ENCODE results near the gene PLEKHG3.

Gene PLEKHG3

DNA sequence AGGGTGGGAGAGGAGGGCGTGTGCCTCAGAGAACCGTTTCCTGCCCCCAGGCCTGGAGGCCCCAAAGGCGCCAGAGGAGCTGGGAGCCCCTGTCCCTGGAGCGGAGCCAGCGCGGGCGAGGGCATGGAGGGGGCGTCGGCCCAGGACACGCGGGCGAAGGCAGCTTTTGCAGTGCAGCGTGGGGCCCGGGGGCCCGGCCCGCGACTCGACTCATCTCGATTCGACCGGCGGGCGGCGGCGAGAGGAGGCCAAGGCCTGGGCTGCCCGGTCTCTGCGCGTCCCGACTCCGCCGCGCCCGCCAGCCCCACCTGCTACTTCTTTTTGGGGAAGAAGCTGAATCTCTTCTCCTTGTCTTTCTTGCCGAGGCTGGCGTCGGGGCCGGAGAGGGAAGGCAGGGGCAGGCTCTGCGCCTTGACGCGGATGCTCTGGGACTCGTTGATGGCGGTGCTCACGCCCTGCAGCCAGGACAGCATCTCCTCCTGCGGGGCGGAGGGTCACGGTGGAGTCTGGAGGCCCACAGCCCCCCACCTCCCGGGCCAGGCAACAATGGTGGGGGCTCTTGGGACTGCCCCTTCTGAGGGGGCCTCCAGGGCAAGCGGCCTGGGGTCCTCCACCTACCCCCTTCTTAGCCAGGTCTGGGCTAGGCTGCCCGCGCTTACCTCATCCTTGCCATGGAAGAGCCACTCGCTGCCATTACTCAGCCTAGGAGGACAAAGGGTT is 44.9 kb downstream of the PLEKHG3 start:
- DNase-seq, result no peak

DNA sequence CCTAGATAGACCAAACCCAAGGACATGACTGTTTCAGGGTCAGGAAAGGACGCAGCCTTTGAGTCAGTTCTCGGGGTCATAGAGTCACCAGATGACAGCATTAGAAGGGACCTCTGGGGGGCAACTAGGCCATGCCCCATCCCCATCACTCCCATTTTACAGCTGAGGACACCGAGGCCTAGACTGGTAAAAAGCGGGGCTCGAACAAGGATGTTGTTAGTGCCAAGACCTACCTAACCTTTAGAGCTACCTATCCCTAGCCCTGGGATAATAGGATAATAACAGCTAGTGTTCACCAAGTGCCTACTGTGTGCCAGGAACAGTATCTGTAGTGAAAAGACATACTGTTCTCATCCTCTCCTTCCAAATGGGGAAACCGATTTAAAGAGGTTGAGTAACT is 48.7 kb downstream of the PLEKHG3 start:
- DNase-seq, result no peak

DNA sequence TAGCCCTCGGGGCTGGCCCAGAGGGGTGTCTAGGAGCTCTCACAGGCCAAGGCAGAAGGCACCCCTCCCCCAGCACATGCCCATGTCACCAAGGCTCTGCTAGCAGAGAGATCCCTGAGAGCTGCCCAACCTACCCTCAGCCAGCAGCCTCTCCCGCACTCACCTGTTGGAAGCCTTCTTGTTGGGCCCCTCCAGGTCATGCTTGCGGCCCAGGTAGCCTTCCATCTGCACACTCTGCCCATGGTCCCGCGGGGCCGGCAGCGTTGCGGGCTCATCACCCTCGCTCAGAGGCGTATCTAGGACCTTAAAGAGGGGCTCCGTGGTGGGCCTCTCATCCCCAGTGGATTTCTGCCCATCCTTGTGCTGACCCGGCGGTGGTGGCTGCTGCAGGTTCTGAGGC is 49.1 kb downstream of the PLEKHG3 start:
- no peak for DNase-seq

DNA sequence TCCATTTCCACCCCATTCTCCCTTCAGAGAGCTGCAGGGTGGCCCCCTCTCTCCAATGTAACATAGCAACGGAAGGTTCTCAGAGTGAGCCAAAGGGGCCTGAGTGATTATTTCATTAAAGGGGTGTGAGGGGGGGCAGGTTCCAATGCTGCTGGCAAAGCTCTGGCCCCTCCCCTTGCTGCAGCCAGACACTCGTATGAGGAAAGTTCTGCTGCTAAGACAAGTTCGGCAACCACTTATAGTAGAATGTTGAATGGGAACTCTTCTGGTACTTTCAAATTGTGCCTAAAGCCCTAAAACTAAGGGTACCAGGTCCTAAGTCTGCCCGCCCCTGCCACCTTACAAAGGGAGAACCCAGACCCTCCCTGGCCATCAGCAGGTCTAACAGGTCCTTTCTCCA is 49.8 kb downstream of the PLEKHG3 start:
- no peak for DNase-seq

DNA sequence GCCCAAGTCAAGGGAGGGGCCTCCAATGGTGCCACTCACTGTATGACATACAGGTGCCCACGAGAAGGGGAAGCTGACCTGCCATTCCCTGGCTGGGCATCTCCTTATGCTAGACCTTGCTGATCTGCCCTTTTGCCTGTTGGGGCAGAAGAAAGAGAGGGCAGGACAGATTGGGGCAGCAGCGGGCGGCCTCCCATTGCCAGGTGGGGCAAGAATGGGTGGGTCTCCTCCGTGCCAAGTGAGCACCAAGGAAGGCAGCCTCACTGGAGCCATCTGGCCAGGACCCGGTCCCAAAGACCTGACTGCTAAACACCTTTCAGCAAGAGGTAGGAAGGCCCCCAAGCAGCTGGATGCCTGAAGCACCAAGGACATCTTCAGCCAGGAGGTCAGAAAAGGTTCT is 50.5 kb downstream of the PLEKHG3 start:
- DNase-seq, result no peak

DNA sequence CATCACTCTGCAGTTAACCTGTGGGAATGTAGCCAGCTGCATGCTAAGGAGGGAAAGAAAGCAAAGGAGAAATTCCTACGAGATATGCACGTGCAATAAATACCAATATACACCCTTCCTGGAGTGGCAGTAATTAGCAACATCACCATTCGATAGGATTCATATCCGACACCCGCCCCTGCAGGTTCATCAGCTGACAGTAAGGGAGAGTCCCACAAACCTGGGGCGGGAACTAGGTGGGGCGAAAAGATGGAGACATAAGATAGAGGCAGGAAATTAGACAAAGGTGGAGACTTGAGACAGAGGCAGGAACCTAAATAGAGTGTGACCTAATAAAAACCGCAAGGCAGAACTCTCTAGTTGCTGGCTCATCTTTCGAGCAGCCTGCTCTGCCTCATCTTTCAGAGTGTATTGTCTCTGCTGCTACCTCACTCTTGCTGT is 51.6 kb downstream of the PLEKHG3 start:
- DNase-seq, result no peak

DNA sequence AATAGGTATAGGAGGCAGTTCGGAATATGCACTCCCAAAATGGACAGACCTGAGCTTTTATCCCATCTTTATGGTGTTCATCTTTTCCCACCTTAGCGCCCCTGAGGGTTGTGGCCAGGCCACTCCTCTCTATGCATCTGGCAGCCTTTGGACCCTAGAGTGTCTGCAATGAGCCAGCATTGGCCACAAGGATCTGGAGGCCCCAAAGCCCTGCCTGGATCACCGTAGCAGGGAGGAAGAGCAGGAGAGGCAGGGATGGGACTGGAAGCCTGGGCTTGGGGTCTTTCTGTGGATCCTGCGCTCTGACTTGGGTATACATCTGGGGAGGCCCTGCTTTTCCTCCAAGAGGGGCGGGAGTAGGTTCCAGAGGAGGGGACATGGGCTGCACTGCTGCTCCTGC is 52.5 kb downstream of the PLEKHG3 start:
- no peak for DNase-seq

DNA sequence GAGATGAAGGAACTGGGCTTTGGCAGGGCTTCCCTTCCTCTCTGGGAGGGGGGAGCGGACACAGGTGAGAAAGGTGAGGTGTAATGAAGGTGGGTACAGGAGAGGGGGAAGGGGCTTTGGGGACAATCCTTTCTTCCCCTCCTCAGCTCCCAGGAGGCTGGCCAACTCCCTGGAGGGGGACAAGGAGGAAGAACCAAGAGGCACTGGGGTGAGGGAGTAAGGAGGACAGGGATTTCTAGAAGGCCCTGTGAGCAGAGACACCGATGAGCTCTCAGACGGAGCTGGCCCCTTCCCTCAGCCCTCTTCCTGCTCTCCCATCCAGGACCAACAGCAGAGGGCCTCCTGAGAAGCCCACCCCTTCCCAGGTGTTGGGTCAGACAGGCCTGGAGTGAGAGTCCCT is 53.4 kb downstream of the PLEKHG3 start:
- DNase-seq, result no peak

DNA sequence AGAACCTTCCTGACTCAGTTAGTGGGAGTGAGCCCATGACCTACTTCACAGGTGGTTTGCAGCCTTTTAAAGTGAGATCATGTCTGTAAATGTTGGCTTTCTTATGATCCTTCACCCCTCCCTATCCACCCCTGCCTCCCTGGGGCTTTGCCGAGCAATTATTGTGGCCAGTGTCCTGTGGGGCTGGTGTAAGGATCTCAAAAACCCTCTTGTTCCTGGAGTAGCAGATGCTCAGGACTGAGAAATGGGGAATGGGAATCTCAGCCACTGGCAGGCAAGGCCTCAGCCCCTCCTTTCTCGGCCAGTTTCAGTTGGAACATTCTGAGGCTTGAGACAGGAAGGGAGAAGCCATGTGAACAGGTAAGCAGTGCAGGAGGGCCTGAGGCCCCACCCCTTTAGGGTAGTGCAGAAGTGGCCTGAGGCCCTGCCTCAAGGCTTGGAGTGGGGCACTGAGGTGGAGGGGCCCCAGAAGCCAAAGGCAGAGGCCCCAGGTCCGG is 53.8 kb downstream of the PLEKHG3 start:
- no peak for DNase-seq

DNA sequence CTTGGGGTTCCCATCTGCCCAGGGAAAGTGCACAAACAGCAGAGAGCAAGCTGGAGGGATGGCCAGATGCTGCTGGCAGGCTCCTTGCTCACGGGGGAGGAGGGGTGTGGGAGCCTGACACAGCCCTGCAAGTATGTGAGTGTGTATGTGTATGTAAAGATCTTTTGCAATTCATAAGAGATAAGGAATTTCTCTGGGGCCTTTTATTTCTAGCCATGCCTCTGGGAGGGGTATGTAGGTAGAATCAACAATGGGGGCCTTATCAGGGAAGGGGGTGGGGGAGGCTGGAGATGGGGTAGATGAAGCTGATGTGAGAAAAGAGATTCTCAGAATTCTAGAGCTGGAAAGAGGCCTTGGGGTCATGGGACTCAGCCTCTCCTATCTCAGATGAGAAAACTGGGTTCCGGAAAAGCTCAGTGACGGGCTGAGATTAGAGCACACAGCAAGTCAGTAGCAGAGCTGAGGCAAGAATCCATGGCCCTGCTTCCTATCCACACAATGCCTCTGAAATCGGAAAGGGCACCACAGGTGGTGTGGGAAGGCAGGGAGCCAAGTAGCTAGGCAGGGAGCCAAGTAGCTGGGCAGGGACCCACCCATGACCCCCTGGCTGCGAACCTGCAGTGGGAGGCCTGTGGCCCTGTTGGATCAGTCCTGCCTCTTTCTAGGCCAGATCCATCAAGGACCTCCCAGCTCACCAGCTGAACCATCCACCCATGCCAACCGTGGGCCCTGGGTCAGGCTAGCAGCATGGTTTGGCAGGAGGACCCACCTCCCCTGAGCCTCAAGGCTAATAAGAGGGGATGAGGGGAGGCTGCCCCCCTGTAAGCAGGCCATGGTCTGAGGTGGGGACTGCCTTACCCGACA is 54.7 kb downstream of the PLEKHG3 start:
- no peak for DNase-seq

DNA sequence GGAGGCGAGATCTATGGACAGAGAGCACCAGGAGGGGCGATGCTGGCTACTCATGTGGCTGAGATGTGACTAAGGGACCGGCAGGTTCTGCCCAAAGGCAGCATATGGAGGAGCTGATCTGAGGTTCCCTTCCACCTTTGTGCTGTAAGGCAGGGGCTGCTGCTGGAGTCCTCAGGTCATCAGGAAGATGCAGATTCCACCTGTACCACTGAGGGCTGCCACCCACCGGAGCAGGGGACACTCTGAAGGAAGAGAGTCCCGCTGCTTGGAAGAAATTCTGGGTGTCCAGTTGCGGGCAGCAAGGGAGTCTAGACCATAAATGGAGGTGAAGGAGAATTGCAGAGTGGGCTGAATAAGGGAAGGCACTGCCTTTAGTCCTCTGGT is 55.3 kb downstream of the PLEKHG3 start:
- DNase-seq, result no peak

DNA sequence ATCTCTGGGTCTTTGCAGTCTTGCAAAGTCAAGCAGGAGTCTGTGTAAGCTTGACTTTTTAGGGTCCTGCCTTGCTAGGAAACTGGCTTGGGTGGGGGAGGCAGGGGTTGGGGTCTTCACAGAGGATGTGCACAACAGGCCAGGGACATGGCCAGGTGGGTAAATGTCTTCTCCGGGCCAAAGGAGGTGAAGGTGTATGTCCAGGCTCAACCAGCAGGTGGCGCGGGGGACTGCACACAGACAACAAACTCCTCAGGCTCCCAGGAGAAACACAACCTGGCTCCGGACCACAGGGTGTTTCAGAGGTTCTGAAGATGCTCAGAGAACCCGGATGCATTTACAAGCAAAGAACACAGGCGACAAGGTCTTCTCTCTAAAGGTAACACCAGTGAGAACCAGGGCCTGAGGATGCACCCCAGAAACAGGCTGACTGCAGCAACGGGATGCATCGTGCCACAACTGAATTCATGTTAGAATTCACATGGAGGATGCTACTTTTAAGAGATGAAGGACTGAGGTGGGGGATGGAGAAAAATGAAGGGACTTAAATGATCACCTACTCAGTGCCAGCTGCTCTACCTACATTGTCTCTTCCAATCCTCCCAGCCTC is 56.0 kb downstream of the PLEKHG3 start:
- peak in 1 of 2 experiments; percentile 60 for DNase-seq

DNA sequence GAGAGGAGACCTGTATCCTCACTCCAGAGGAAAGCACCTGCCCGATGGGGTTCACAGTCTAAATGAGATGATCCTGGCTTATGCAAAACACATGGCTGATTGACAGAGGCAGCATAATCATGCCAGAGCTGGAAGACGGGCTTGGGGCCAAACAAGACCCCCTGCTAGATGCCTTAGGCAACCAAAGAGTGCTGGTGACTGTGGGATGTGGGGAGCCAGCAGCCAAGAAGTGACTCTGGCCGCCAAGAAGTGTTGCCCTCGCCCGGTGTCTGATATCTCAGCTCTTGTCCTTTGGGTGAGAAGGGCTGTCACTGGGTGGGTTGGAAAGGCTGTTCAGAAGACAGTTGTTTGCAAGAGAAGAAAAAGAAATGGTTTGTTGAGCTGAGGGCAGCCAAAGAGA is 56.7 kb downstream of the PLEKHG3 start:
- peak; percentile 21 to 29 for DNase-seq

DNA sequence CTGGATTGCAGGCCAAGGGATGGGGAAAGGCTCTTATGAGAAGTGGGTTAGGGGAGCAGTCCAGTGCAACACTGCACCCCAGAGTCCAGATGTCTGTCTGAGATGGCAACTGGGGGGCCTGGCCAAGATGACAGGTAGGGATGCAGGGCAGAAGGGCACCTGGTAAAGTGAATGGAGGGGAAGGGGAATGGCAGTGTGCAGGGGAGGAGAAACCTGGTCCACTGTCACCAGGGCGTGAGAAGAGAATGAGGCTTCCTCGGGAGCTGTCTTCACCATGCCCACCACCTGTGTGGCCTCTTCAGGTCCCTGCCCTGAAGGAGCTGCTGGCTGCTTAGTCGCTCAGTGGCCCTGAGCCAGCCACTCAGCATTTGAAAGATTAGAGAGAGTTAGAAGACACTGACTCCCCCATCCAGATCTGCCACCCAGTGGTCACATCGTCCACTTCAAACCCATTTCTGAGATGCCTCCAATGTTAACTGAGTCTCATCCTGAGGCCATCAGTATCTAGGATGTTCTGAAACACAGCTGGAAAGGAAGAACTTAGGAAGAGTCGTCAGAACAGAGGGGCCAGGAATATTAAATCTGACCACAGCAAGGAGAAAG is 57.3 kb downstream of the PLEKHG3 start:
- DNase-seq, result no peak

DNA sequence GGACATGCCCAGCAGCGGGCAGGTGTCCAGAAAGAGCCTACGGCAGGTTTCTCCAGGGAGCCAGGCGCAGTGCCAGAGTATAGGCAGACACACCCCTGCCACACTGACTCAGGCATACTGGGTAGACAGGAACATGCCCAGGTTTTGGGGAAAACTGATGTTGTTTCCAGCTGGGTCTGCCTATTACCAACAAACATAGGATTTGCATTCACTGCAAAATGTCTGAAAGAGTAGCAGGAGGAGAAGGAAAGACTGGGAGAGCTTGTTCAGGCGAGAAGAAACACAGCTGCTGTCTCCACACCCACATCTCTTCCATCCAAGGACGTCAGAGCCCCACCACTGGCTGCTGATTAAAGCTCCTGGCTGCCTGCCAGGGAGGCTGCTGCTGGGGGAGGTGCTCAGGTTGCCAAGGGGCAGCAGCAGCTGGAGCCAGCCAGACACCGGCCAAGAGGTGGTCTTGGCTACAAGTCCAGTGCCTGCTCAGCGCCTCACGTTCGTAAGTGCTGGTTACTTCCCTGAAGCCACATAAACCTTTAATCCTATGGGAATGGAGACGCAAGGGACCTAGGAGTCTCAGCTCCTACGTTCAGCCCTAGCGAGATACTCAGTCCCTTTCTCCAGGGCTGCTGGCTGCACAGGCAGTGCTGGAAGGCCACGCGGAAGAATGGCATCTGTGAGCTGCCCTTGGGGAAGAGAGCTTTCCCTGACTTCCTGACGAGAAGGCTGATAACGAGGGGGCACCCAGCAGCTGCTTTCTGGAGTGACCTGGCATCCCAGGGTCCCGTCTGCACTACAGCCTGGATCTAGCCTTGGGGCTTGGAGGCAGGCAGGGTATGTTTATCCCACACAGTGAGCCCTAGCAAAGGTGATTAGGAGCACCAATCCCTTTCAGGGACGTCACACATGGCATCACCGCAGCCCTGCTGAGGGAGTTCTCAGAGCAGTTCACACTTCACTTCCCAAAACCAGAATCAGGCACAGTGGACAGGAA is 58.1 kb downstream of the PLEKHG3 start:
- DNase-seq, result peak; percentile 45 to 80

DNA sequence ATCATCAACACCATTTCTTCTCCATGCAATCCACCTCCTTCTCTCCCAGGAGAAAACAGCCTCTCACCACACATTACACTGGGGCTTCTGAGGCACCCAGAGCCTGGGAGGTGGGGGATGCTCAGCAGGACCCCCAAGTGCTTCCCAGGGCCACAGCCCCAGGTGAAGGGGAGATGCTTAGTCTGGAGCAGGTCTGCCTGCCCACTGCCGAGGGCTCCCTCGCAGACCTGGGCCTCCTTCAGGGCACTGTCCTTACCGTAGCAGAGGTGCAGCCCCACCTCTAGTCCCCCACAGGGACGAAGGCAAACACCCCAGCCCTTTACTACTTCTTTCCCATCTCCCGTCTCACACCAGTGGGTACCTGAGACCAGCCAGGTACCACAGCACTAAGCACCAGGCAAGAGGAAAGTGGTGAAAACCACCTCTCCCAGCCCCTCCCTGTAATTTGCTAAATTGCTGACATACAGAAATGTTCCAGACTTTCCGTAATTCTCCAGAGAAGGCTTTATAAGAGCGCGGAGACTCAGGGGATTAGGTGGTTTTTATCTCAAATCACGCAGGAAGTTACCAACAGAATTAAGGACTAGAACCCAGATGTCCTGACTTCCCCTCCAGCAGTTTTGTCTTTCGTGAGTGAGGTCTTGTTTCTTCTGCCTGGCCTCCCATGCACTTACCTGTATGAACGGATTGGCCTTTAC is 59.0 kb downstream of the PLEKHG3 start:
- no peak for DNase-seq

DNA sequence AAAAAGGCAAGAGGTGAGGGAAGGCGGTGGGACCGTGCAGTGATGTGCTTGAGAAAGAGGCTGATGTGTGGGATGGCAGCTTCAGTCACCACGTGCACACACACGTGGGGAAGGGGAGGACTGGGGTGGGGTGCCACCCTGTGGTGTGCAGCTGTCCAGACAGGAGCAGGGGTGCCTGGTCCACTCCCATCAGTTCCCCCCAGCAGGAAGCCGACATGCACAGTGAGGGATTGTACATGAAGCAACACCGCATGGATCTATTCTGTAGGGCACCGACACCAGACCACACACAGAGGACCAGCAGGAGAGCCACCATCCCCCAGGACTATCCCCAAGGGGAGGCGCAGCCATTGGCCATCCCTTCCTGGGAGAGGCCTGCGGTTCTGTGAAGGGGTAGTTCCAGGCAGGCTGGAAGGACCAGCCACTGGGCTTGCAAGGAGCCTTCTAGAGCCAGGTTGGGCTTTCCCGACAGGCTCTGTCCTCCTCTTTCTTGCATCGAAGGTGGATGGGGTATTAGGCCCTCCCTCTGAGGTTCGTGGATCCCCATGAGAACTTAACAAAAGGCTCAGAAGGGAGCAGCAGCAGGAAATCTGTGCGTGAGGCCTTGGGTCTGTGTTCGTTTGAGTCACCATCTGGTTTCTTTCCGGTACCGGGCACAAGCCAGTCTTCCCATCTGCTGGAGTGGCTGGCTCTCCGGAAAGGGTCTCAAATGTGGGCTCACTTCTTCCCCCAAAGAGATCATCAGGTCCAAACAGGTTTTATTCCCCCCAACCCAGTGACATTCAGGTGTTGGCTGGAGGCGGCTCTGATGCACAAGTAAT is 59.8 kb downstream of the PLEKHG3 start:
- DNase-seq, result peak in 1 of 2 experiments; percentile 17

DNA sequence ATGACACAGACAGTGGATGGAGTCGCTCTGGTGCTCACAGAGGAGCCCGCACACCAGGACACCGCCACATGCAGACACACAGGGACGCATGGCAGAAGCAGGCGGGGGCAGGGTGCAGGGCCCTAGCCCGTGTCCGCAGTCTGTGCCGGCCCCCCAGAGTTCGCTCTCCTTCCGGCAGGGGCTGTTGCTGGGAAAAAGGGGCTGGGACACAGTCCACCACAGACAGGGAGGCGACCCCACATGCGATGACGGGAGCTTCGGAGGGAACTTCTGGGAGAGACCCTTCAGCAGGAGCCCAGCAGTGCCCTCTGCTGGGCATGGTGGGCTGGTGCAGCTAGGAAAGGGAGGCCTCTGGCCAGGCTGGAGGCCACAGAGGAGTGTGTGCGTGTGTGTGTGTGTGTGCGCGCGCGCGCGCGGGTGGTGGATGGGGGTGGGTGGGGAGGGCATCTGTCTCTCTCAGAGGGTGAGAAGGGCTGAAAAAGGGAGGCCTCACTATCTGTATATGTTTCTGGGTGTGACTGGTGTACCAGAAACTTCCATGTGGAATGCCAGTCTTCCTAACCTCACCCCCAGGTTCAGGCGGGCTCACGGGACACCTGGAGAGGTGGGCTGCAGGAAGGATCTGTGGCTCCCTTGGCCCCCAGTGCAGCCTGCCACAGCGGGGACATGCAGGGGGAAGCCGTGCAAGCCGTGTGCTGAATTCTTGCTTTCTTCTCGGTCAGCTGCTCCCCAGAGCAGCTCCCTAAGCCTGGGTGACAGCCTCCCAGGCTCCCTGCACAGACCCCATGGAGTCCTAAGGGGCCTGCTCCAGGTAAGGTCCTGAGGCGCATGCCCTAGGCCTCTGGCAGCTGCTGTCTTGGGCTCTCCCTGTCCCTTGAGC is 60.7 kb downstream of the PLEKHG3 start:
- peak; percentile 21 to 80 for DNase-seq

DNA sequence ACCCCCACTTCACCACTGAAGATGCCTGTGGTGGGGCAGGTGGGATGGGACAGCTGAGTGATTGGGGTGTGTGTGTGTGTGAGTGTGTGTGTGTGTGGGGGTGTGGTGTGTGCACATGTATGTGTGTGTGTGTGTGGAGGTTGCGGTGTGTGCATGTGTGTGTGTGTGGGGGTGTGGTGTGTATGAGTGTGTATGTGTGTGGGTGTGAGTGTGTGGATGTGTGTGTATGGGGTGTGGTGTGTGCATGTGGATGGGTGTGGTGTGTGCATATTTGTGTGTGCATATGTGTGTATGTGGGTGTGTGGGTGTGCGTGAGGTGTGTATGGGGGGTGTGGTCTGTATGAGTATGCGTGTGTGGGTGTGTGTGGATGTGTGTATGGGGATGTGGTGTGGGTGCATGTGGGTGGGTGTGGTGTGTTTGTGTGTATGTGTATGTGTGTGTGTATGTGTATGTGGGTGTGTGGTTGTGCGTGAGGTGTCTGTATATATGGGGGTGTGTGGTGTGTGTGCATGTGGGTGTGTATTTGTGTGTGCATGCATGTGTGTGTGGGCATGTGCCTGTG is 61.6 kb downstream of the PLEKHG3 start:
- no peak for DNase-seq

Measured in NCI-H526 (cell line).